PFSK-1 (cell line): ENCODE data around the gene PAWR.

ENCODE experiments used
- FOXP2 ChIP-seq: optimal IDR thresholded peaks from 2 replicates; pipeline ENCODE3; 2011; ENCODE audit warnings: borderline replicate concordance, control low read depth, inconsistent platforms; ENCODE audit not compliant: insufficient read depth; ENCODE audit errors: extremely low read length, extremely low read depth
- POLR2AphosphoS5 ChIP-seq: IDR thresholded peaks from 2 replicates; pipeline ENCODE4 v1.6.1; 2012; ENCODE audit warnings: low read depth, mild to moderate bottlenecking, control low read depth, low read length, moderate library complexity
- REST ChIP-seq, 2 experiments: IDR thresholded peaks; 2 replicates each; pipeline versions ENCODE4 v1.6.1 to v1.8.0; 2011 to 2012; ENCODE audit warnings: low read depth in 2 of 2, low read length in 2 of 2, control low read depth in 1 of 2, inconsistent platforms in 1 of 2, mild to moderate bottlenecking in 1 of 2, moderate library complexity in 1 of 2; ENCODE audit not compliant: insufficient read depth in 1 of 2
- SIN3A ChIP-seq: IDR thresholded peaks from 2 replicates; pipeline ENCODE4 v1.6.1; 2012; ENCODE audit warnings: mild to moderate bottlenecking, low read length, moderate library complexity, borderline replicate concordance; ENCODE audit not compliant: insufficient read depth
- TAF1 ChIP-seq: IDR thresholded peaks from 2 replicates; pipeline ENCODE4 v1.6.1; 2012; ENCODE audit warnings: low read length, control low read depth, borderline replicate concordance; ENCODE audit not compliant: insufficient read depth

Gene PAWR

GRCh38 chr12:79676579-79676978 lies 14.2 kb downstream of the PAWR start:
- TF ChIP-seq FOXP2 (no peak), SIN3A (no peak), REST (IDR thresholded peaks at IDR 0.05; ENCODE audit: insufficient read depth in 1 of 2, low read depth in 2 of 2, low read length in 2 of 2) (no peak), POLR2AphosphoS5 (no peak), TAF1 (no peak)

GRCh38 chr12:79674629-79675028 lies 16.1 kb downstream of the PAWR start:
- TF ChIP-seq REST (IDR thresholded peaks at IDR 0.05; ENCODE audit: insufficient read depth in 1 of 2, low read depth in 2 of 2, low read length in 2 of 2) (no peak), POLR2AphosphoS5 (no peak), FOXP2 (no peak), TAF1 (no peak), SIN3A (no peak)

GRCh38 chr12:79673354-79673753 lies 17.4 kb downstream of the PAWR start:
- no peak for TF ChIP-seq POLR2AphosphoS5
- TF ChIP-seq TAF1: no peak
- TF ChIP-seq REST (IDR thresholded peaks at IDR 0.05; ENCODE audit: insufficient read depth in 1 of 2, low read depth in 2 of 2, low read length in 2 of 2): no peak

- TF ChIP-seq FOXP2: no peak
- no peak for TF ChIP-seq SIN3A
- no peak for TF ChIP-seq TAF1
These were observed 22.7 kb downstream of the PAWR start for GRCh38 chr12:79668113-79668512.

GRCh38 chr12:79665212-79665887 lies 25.4 kb downstream of the PAWR start:
- TF ChIP-seq TAF1 (no peak), REST (IDR thresholded peaks at IDR 0.05; ENCODE audit: insufficient read depth in 1 of 2, low read depth in 2 of 2, low read length in 2 of 2) (no peak), SIN3A (no peak), POLR2AphosphoS5 (no peak)
